Measurements from ENCODE around the gene OR5AU1.

Gene OR5AU1

GRCh38 chr14:21106498-21107282 lies 49.2 kb downstream of the OR5AU1 start:
- TF ChIP-seq CTCF (IDR thresholded peaks at IDR 0.05; ENCODE audit: insufficient read depth, low read depth, low read length, missing control alignments) = peak; percentile 93
- no peak overlapping the region for H3K4me3 ChIP-seq (ENCODE audit: low read depth, low read length)
- peak; percentile 85 for DNase-seq (ENCODE audit: low read depth)

- no peak for TF ChIP-seq CTCF (IDR thresholded peaks at IDR 0.05; ENCODE audit: insufficient read depth, low read depth, low read length, missing control alignments)
- no peak for DNase-seq (ENCODE audit: low read depth)
- H3K4me3 ChIP-seq (ENCODE audit: low read depth, low read length) = no peak overlapping the region
Measured at GRCh38 chr14:21106176-21106497, 49.7 kb downstream of the OR5AU1 start.

GRCh38 chr14:21105095-21105494 lies 50.8 kb downstream of the OR5AU1 start:
- no peak overlapping the region for H3K4me3 ChIP-seq (ENCODE audit: low read depth, low read length)
- no peak for DNase-seq (ENCODE audit: low read depth)
- no peak for TF ChIP-seq CTCF (IDR thresholded peaks at IDR 0.05; ENCODE audit: insufficient read depth, low read depth, low read length, missing control alignments)
